Measurements from ENCODE around the gene GABRD. TPM values are rescaled to one million over a fixed set of nuclear protein-coding genes. Genes with fewer than 3 reads are reported as not detected.

The GABRD gene
- total RNA-seq, 1 donor from 2014 or later = not detected

DNA sequence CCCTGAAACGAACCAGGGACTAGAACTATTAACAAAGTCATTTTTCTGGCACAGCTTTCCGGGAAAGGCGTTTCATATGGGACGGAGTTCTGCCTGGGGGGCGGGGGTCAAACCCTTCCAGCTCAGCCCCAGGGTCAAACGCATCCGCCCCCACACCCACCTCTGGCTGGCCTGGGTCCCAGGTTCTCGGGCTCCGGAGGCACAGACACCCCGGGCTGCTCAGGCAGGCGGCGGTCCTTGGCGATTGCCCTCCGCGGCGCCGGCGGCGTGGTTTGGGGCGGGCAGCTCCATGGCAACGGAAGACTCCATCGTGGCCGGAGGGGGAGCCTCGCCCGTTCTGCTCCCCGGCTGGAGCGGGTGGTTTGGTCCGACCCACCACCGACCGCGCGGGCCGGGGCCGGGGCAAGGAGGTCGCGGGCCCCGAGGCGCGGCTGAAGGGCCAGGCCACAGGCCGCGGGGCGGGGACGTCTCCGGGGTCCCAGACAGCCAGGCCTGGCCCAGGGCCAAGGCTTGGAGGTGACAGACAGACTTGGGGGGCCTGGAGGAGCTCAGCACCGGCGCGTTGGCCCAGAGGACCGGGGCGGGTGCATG is 15.5 kb upstream of the GABRD start, which contains the start of gene CFAP74:
Gene CFAP74, minus strand, starts transcription at position 246 of the 591 bp plus-strand sequence. CDS start 12,830 bp downstream, outside the sequence.
- Mint-ChIP-seq H3K4me1 (no peaks in the 10 kb centered on the region), H3K4me3 (no peak within 1 kb of the TSS), H3K36me3 (ENCODE audit: low read depth) (no peaks in the 10 kb centered on the region), H3K9me3 (no peaks in the 10 kb centered on the region), H3K27ac (no peak within 1 kb of the TSS), H3K27me3 (peaks cover 39% of the 10 kb centered on the region)
- POLR2A ChIA-PET = no interaction called here
- ATAC-seq (ENCODE audit: low read depth) (no peak), DNase-seq (no peak)
- TF ChIP-seq CTCF (IDR thresholded peaks at IDR 0.05) = no peak
- intact Hi-C loops (cut with micrococcal nuclease) = no loop called here
- CTCF ChIA-PET = no interaction called here

DNA sequence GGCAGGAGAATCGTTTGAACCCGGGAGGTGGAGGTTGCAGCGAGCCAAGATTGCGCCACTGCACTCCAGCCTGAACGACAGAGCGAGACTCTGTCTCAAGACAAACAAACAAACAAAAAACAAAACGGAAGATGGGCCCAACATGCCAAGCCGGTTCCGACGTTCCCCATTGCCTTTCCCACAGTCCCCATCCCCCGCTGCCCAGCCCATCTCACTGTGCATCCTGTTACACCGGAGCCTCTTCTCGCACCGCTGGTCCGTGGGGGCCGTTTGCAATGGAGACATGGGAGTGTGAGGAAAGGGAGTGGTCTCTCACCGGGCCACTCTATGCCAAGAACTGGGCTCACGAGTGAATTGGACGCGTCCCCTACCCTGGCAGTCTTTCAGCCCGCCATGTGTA is 14.3 kb upstream of the GABRD start:
- ATAC-seq (ENCODE audit: low read depth) (no peak), DNase-seq (no peak)
- intact Hi-C loops (cut with micrococcal nuclease) = no loop called here
- peaks cover 39% of the 10 kb centered on the region for H3K27me3 Mint-ChIP-seq
- TF ChIP-seq CTCF (IDR thresholded peaks at IDR 0.05) = no peak
- POLR2A ChIA-PET = no interaction called here
- H3K4me3 Mint-ChIP-seq = no peak overlapping the region
- no peaks in the 10 kb centered on the region for H3K4me1 Mint-ChIP-seq
- H3K36me3 Mint-ChIP-seq (ENCODE audit: low read depth) = no peaks in the 10 kb centered on the region
- CTCF ChIA-PET = no interaction called here
- H3K9me3 Mint-ChIP-seq = no peaks in the 10 kb centered on the region
- no peak overlapping the region for H3K27ac Mint-ChIP-seq

GRCh38 chr1:2009101-2010053 is 9.8 kb upstream of the GABRD start:
- TF ChIP-seq CTCF (IDR thresholded peaks at IDR 0.05) = no peak
- CTCF ChIA-PET = no interaction called here
- H3K4me3 Mint-ChIP-seq = no peak overlapping the region
- ATAC-seq (ENCODE audit: low read depth) = no peak
- H3K9me3 Mint-ChIP-seq = no peaks in the 10 kb centered on the region
- intact Hi-C loops (cut with micrococcal nuclease) = no loop called here
- DNase-seq = no peak
- peaks cover 25% of the 10 kb centered on the region for H3K27me3 Mint-ChIP-seq
- no peak overlapping the region for H3K27ac Mint-ChIP-seq
- no peaks in the 10 kb centered on the region for H3K4me1 Mint-ChIP-seq
- POLR2A ChIA-PET = interaction anchor here (0.6 kb wide), 1 partner anchor 568 kb away, joined by 3 read pairs; no protein-coding TSS in a partner anchor
- H3K36me3 Mint-ChIP-seq (ENCODE audit: low read depth) = no peaks in the 10 kb centered on the region

- ChIA-PET POLR2A (no interaction called here), CTCF (no interaction called here)
- H3K4me3 Mint-ChIP-seq = no peak overlapping the region
- H3K27ac Mint-ChIP-seq = no peak overlapping the region
- H3K36me3 Mint-ChIP-seq (ENCODE audit: low read depth) = no peaks in the 10 kb centered on the region
- intact Hi-C loops (cut with micrococcal nuclease) = no loop called here
- no peak for DNase-seq
- H3K9me3 Mint-ChIP-seq = no peaks in the 10 kb centered on the region
- H3K4me1 Mint-ChIP-seq = peaks cover 3% of the 10 kb centered on the region
- ATAC-seq (ENCODE audit: low read depth) = no peak
- no peak for TF ChIP-seq CTCF (IDR thresholded peaks at IDR 0.05)
- peaks cover 45% of the 10 kb centered on the region for H3K27me3 Mint-ChIP-seq
These were observed 5.0 kb upstream of the GABRD start for GRCh38 chr1:2014181-2014580.

Data from activated B cell treated with CpG ODN at 0.5 μM for 24 hours (primary cell).